Activated T-helper 1 cell treated with anti-CD3 and anti-CD28 coated beads, Interleukin-12 subunit alpha, Interleukin-12 subunit beta, Interleukin-2, Interleukin-4 antibody, amounts not matched to agents 30 ng/mL and 10 ng/mL and 1 ng/mL, durations not matched to agents 14 hours and 24 hours and 36 hours (primary cell): ENCODE data around the gene VANGL2. TPM values are rescaled to one million over a fixed set of nuclear protein-coding genes. Genes with fewer than 3 reads are reported as not detected.

Experiments used
- DNase-seq: peaks from one replicate; pipeline ENCODE4 v3.0.0; 2021; ENCODE audit warnings: low spot score
- H3K27ac Mint-ChIP-seq: one replicate; pipeline ENCODE4 v1.8.0; 2021; ENCODE audit warnings: mild to moderate bottlenecking, mixed read lengths
- H3K27me3 Mint-ChIP-seq: one replicate; pipeline ENCODE4 v1.8.0; 2022; ENCODE audit warnings: mild to moderate bottlenecking, moderate library complexity, mixed read lengths; ENCODE audit not compliant: insufficient read depth
- H3K36me3 Mint-ChIP-seq: one replicate; pipeline ENCODE4 v1.8.0; 2021; ENCODE audit warnings: low read depth, mixed read lengths
- H3K4me1 Mint-ChIP-seq: one replicate; pipeline ENCODE4 v1.8.0; 2021; ENCODE audit warnings: low read depth, mixed read lengths
- H3K4me3 Mint-ChIP-seq: one replicate; pipeline ENCODE4 v1.8.0; 2021; ENCODE audit warnings: mild to moderate bottlenecking, moderate library complexity, mixed read lengths
- H3K9me3 Mint-ChIP-seq: one replicate; pipeline ENCODE4 v1.8.0; 2021; ENCODE audit warnings: mixed read lengths
- intact Hi-C: fragments of 100-400 bp; cut with micrococcal nuclease; formaldehyde crosslinking; loops from one replicate; pipeline ENCODE4 v1.15.1; 2024
- total RNA-seq: library from RNA; stranded (reverse); gene quantifications from 2 replicates; pipeline ENCODE4 v1.2.3, GENCODE V29; 2022

VANGL2 gene
- total RNA-seq, 1 donor from 2014 or later: not detected

DNA sequence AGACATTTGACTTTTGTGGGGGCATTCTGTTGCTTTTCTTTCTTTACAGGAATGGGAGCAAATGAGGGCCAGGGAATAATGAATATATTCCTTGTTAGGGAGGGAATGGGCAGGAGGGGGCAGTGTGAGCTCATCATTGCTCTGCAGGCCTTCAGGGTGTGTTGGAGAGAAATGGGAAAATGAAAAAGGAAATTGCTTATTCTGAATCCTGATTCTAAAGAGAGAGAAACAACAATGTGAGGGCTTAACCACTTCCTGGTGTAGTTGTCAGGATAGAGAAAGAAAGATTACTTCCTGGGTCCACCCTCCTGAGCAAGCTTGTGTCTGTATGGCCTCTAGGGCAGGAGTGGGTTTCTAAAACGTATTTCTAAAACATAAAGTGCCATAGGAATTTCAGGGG is 28.3 kb downstream of the VANGL2 start:
- Mint-ChIP-seq H3K4me3 (no peak overlapping the region), H3K36me3 (peaks cover 4% of the 10 kb centered on the region), H3K9me3 (peaks cover 5% of the 10 kb centered on the region), H3K27ac (peak overlapping the region; percentile 91), H3K27me3 (no peaks in the 10 kb centered on the region), H3K4me1 (peaks cover 59% of the 10 kb centered on the region)
- intact Hi-C loops: loop anchor here (1.0 to 2.0 kb wide), 10 partner anchors 10 to 244 kb away; no protein-coding TSS in a partner anchor
- peak; percentile 15 for DNase-seq

DNA sequence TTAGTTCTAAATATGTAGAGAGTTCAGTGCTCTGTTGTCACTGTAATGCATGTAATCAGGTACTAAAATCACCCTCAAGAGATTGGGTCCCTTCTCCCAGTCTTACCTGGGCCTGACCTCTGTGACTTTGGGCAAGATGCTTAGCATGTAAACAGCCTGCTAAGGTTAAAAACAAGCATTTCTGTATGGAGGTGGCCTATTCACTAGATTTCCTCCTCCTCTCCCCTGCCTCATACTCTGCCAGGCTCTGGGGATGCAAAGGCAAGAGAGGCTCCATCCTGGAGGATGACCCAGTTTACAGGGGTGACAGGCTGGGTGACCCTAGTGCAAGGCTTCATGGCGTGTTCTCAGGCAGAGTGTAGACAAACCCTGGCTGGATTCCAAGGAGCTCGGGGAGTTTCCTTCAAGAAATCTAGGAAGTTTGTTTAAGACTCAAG is 28.8 kb downstream of the VANGL2 start:
- DNase-seq: peak; percentile 8
- H3K4me1 Mint-ChIP-seq: peaks cover 59% of the 10 kb centered on the region
- H3K36me3 Mint-ChIP-seq: peaks cover 4% of the 10 kb centered on the region
- intact Hi-C loops: loop anchor here (1.0 to 2.0 kb wide), 9 partner anchors 9 to 244 kb away; no protein-coding TSS in a partner anchor
- peaks cover 9% of the 10 kb centered on the region for H3K9me3 Mint-ChIP-seq
- H3K27ac Mint-ChIP-seq: peak overlapping the region; percentile 91
- peak overlapping the region; percentile 28 for H3K4me3 Mint-ChIP-seq
- no peaks in the 10 kb centered on the region for H3K27me3 Mint-ChIP-seq

GRCh38 chr1:160429702-160430535 is 29.6 kb downstream of the VANGL2 start:
- Mint-ChIP-seq H3K27ac (peak overlapping the region; percentile 91), H3K4me1 (peaks cover 62% of the 10 kb centered on the region), H3K36me3 (peaks cover 11% of the 10 kb centered on the region), H3K4me3 (peak overlapping the region; percentile 48), H3K27me3 (no peaks in the 10 kb centered on the region), H3K9me3 (peaks cover 16% of the 10 kb centered on the region)
- DNase-seq: no peak
- intact Hi-C loops: loop anchor here (1.0 to 2.0 kb wide), 9 partner anchors 8 to 243 kb away; no protein-coding TSS in a partner anchor

DNA sequence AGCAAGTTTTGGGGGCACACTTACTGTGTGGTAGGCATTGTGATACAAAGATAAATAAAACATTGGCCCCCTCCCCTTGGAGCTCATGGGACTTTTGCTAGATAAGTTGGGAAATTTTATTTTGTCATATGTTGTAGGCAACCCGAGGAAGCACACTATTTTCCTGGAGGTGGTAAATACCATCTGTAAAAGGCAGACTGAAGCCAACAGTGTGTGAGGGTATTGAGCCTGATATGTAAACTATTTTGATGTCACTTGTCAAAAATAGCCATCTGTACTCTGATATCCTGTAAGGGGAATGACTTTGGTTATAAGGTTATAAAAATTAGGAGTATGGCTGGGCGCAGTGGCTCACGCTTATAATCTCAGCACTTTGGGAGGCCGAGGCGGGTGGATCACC is 30.6 kb downstream of the VANGL2 start:
- Mint-ChIP-seq H3K9me3 (peaks cover 26% of the 10 kb centered on the region), H3K4me1 (peaks cover 69% of the 10 kb centered on the region), H3K36me3 (peaks cover 13% of the 10 kb centered on the region), H3K27me3 (no peaks in the 10 kb centered on the region), H3K27ac (peak overlapping the region; percentile 91), H3K4me3 (peak overlapping the region; percentile 12)
- no peak for DNase-seq
- intact Hi-C loops: no loop called here

GRCh38 chr1:160431571-160431970 is 31.2 kb downstream of the VANGL2 start:
- peak overlapping the region; percentile 74 for H3K27ac Mint-ChIP-seq
- no peaks in the 10 kb centered on the region for H3K27me3 Mint-ChIP-seq
- peaks cover 73% of the 10 kb centered on the region for H3K4me1 Mint-ChIP-seq
- peaks cover 26% of the 10 kb centered on the region for H3K9me3 Mint-ChIP-seq
- DNase-seq: no peak
- peak overlapping the region; percentile 12 for H3K4me3 Mint-ChIP-seq
- peaks cover 15% of the 10 kb centered on the region for H3K36me3 Mint-ChIP-seq
- intact Hi-C loops: no loop called here

DNA sequence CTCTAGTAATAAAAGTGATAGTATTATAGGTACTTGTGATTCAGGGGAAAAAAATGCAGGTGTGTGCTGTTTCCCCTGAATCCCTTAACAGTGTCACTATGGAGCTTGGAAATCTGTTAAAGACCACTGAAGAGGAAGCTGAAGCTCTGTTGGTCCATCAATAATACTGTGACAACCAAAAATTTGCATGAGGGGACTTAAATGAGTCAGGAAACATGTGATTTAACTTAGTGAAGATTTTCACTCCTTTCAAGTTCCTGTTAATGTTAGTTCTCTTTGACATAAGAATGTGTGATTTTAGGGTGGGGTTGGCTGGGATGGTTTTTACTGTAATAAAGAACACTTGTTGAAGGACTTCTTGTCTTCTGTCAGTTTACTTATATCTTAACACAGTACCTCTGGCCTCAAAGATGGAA is 32.0 kb downstream of the VANGL2 start:
- no peaks in the 10 kb centered on the region for H3K27me3 Mint-ChIP-seq
- H3K36me3 Mint-ChIP-seq: peaks cover 15% of the 10 kb centered on the region
- no peak overlapping the region for H3K4me3 Mint-ChIP-seq
- intact Hi-C loops: loop anchor here (1.0 kb wide), 1 partner anchor 28 kb away; no protein-coding TSS in a partner anchor
- peaks cover 81% of the 10 kb centered on the region for H3K4me1 Mint-ChIP-seq
- DNase-seq: no peak
- H3K27ac Mint-ChIP-seq: peak overlapping the region; percentile 74
- peaks cover 26% of the 10 kb centered on the region for H3K9me3 Mint-ChIP-seq

GRCh38 chr1:160436966-160437365 is 36.6 kb downstream of the VANGL2 start:
- intact Hi-C loops: no loop called here
- DNase-seq: no peak
- no peak overlapping the region for H3K4me3 Mint-ChIP-seq
- peak overlapping the region; percentile 79 for H3K27ac Mint-ChIP-seq
- H3K27me3 Mint-ChIP-seq: no peaks in the 10 kb centered on the region
- peaks cover 61% of the 10 kb centered on the region for H3K4me1 Mint-ChIP-seq
- peaks cover 26% of the 10 kb centered on the region for H3K9me3 Mint-ChIP-seq
- H3K36me3 Mint-ChIP-seq: peaks cover 13% of the 10 kb centered on the region

- Mint-ChIP-seq H3K9me3 (peaks cover 26% of the 10 kb centered on the region), H3K4me3 (peak overlapping the region; percentile 71), H3K27me3 (no peaks in the 10 kb centered on the region), H3K27ac (peak overlapping the region; percentile 94), H3K4me1 (peaks cover 54% of the 10 kb centered on the region), H3K36me3 (peaks cover 13% of the 10 kb centered on the region)
- DNase-seq: peak; percentile 39
- intact Hi-C loops: loop anchor here (1.0 kb wide), 3 partner anchors 8 to 17 kb away; no protein-coding TSS in a partner anchor
Measured at GRCh38 chr1:160437432-160438316, 37.3 kb downstream of the VANGL2 start.

DNA sequence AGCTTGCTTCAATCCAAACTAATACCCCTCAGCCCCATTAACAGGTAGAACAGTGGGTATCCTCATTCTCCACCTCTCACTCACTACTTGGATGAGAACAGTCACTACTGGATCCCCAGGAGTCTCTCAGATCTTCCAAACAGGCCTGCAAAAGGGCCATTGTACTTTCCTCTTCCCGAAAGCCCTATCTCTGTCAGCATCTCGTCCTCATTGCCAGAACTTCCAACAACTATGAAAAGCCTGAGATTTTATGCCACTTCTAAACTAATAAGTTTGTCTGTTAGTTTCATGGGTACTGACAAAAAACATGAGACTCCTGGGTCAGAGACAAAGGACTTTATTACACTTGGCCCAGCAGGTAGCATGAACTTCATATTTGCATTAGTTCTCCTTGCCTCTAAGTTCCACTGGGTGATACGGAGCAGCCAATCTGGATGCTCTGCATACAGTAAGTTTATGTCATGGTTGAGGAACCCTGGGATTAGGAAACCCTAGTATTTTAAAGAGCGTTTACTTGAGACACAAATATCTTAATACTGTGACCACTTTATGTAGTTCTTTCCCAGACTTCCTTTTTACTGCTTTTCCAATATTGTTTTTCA is 38.1 kb downstream of the VANGL2 start:
- no peaks in the 10 kb centered on the region for H3K27me3 Mint-ChIP-seq
- intact Hi-C loops: loop anchor here (1.0 kb wide), 3 partner anchors 9 to 16 kb away; no protein-coding TSS in a partner anchor
- peaks cover 53% of the 10 kb centered on the region for H3K4me1 Mint-ChIP-seq

DNA sequence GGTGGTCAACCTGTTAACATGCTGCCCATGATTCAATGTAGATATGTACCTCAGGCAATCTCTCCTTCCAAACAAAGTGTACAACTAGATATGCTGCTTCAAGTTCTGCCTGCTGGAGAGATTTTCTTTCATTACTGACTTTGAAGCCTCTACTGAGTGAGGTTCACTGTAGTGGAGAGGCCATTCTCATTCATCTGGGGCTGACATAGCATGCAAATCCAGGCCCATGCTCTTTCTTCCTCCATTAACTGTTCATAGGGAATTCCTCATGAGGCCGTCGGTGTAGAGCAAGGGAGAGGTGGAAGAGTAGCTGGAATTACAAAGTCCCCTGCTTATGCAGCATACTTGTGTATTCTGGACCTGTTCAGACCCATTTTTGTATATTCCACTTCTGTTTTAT is 38.6 kb downstream of the VANGL2 start:
- peaks cover 58% of the 10 kb centered on the region for H3K4me1 Mint-ChIP-seq
- peak overlapping the region; percentile 71 for H3K4me3 Mint-ChIP-seq
- DNase-seq: no peak
- H3K36me3 Mint-ChIP-seq: peaks cover 11% of the 10 kb centered on the region
- intact Hi-C loops: loop anchor here (1.0 kb wide), 3 partner anchors 8 to 15 kb away; no protein-coding TSS in a partner anchor
- H3K27ac Mint-ChIP-seq: peak overlapping the region; percentile 94
- H3K9me3 Mint-ChIP-seq: peaks cover 18% of the 10 kb centered on the region
- H3K27me3 Mint-ChIP-seq: no peaks in the 10 kb centered on the region

More for the DNA sequence above, 38.1 kb downstream of the VANGL2 start:
- Mint-ChIP-seq H3K36me3 (peaks cover 11% of the 10 kb centered on the region), H3K9me3 (peaks cover 23% of the 10 kb centered on the region), H3K4me3 (peak overlapping the region; percentile 71), H3K27ac (peak overlapping the region; percentile 94)
- no peak for DNase-seq

DNA sequence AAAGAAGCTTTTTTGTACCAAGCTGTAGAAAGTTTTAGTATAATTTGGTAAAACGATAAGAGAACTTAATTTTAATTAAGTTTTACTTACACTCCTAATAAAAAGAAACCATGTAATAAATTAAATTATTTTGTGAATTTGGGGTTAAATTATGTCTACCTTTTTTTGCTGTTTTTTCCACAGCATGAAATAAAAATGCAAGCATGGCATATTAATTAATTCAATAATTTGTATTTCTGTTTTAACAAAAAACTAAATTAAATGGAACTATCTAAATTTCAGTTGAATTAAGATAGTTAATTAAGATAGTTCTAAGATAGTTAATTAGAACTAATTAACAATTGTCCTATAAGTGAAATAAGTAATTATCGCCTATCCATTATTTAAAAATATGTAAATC is 39.4 kb downstream of the VANGL2 start:
- no peak overlapping the region for H3K27ac Mint-ChIP-seq
- no peak for DNase-seq
- H3K27me3 Mint-ChIP-seq: no peaks in the 10 kb centered on the region
- H3K4me1 Mint-ChIP-seq: peaks cover 60% of the 10 kb centered on the region
- peaks cover 6% of the 10 kb centered on the region for H3K36me3 Mint-ChIP-seq
- H3K9me3 Mint-ChIP-seq: peaks cover 11% of the 10 kb centered on the region
- no peak overlapping the region for H3K4me3 Mint-ChIP-seq
- intact Hi-C loops: loop anchor here (10.0 kb wide), 1 partner anchor 305 kb away; no protein-coding TSS in a partner anchor
